Hematopoietic multipotent progenitor cell treated with erythropoietin and hydrocortisone succinate and interleukin-3 and kit ligand, for 15 days (in vitro differentiated cells): ENCODE measurements around the gene LHPP.
A peak's percentile ranks its signal among the peaks of the same experiment; 100 is the strongest.
"Not testable (repeated sequence)": the region's sequence is repeated elsewhere in the genome, so short reads cannot be mapped to it uniquely, and the experiment has no call there.

Experiments
- DNase-seq: peaks from one replicate; pipeline ENCODE4 v3.0.0-alpha.2; 2015; ENCODE audit warnings: low spot score

Gene LHPP

DNA sequence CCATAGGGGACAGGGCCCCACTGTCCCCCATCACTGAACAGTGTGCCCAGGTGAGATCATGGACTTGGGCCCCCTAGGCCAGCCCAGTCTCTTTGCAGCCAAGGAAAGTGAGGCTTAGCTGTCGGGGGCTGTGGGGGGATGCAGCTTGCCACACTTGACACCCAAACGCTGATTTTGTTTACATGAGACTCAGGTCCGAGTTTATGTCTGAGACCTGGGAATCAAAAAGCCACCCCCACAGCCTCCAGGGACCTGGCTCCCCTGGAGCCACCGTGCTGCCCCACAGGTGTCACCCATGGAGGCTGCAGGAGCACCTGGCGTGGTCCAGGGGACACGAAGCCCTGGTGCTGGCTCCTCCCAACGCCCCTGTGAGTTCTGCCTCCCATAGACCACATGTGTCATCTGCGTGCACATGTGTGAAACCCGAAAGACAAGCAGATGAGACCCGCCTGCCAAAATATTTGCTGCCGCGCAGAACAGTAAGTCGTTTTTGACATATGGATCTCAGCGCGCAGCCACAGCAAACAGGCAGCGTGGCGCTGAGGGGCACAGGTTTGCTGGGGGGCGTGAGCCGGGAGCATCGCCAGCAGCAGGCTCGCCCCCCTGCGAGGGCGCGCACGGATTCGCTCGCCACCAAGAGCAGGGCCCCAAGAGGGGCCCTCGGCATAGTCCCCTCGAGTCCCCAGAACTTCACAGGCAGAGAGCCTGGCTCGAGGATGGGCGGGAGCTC lies 112.3 kb downstream of the LHPP start:
- DNase-seq = no peak

DNA sequence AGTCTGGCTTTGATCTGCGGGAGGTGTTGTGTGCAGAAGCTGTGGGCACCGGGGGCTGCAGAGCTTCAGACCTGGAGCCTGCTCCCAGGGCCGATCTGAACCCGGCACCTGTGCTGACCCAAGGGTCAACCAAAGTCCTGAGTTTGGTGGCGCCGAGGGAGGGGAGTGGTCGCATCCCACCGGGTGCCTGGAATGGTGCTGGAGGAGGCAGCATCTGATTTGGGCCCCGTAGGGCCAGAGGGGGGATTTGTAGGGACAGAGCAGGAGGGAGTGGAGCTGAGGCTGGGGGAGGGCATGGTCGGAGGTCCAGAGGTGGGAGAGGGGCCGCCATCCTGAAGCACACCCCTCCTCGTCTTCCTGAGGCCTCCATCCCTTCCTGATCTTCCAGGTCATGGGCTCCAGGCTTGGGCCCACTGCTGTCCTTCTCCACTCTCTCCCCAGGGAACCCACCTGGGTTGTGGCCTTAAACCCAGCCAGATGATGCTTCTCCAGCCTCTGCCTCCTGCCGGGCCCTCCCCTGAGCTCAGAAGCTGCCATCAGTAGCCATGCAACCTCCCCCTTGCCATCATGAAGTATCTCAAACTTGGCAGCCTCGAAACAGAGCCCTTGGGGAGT lies 112.9 kb downstream of the LHPP start:
- no peak for DNase-seq

DNA sequence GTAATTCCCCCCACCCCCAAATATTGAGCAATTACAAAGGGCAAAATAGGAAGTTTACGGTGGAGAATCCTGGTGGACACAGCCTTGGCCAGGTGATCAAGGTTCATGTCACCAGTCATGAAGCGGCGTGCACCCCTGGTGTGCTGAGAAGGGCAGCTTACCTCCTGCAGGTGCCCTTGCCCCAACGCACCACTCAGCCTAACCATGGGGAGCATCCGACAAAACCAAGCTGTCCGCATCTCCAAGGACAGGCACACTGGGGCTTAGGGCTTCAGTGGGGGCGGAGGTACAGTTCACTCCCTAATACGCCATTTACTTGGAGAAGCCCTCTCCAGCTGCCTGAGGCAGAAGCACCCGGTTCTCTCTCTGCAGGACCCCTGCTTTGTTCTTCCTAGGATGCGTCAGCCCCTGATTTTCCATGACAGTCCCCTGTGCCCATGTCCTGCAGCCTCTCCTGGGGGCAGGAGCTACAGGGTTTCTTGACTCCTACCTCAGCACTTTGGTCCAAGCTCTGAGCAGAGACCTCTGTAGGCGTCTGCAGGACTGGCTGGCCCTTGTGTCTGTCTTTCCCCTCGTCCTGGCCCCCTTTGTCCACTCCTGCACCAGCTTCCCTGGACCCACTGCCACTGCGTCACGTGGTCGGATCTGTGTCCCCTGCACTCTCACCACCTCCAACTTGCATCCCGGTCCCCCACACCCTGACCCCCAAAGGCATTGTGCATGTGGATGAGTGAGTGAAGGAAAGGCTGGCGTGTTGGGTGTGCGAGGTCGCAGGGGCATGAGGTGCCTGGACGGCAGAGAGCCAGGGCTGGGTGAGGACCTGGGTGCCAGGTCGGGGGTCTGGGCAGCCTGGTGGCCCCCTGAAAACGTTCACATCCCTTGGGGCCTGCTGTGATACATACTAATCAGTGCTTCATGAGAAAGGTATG lies 113.7 kb downstream of the LHPP start:
- DNase-seq = no peak

DNA sequence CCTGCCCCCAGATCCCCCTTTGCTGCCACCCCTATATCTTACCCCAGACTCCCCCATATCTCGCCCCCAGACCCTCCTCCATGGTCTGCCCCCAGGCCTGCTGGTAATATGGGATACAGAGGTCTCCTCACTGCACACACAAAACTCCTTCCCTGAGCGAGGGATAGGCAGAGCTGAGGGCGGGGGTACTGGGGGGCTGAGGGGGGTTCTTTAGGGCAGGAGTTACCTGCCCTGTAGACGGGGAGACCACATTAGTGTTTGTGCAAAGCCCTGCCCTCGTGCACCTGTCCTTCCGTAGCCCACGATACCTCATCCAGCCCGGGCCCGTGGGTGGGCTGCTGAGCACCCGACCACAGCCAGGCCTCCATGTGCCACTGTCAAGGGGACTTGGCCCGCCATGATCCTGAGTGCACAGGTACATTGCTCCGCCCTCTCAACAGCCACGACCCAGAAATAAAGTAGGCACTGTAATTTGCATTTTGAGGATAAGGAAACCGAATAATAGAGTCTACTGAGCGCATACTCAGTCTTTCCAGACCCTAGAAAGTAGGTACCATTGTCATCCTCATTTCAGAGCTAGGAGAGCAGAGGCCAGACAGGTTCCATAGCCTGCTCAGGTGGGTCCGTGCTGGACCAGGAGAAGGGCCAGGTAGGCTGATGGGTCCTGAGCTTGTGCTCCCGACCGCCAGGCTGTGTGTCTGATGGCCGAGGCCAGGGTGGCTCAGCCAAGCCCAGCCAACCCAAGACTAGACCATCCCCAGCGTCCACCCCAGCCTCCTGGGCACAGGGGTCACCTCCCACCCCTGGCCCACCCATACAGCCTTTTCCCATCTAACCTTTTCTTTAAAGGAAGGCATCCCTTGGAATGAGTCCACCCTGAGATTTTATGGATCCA lies 115.2 kb downstream of the LHPP start:
- no peak for DNase-seq

DNA sequence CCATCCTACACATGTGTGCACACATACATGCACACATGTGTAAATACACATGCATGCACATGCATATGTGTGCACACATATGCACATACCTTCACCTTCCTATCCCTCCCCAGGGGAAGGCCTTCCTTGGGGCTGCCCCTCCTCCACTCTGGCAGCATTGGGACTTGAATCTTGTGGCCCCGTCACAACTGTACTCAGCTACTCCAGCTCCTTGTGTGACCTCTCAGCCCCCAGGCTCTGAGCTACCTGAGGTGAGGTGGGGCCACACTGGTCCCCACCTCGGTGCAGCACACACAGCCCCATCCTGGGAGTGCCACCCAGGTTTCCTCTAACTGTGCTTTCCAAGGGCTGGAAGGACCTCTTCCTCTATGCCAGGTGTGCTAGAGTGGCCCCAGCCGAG lies 116.0 kb downstream of the LHPP start:
- DNase-seq = no peak

DNA sequence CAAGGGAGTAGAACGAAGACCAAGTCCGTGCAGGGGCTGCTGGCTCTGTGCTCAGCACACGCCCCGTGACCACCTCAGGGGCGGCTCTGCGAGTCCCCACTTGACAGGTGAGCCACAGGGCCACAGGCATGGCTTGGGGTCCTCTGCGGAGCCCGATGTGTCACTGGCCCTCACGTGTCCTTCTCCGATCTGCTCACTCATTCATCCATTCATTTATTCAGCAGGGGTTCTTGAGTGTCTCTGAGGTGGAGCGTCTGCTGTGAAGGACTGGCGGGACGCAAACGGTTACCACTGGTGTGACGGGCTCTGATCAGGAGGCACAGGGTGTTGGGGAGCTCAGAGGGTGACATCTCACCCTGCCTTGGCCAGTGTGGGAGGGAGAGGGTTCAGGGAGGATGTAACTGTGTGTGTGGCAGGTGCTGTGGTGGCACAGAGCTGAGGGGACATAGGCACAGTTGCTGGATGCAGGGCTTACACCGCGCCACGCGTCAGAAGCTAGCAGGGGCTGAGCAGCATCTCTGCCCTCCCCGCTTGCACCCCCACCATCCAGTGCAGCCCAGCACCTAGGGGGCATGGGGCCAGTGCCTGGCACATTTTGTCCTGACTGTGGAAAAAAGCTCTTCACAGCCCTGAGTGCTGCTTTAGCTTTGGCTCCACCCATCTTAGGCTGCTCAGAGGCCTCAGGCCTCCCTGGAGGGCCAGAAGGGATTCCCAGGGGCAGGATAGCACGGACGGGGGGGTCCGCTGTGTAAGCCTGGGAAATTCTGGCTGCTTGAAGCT lies 116.8 kb downstream of the LHPP start:
- no peak for DNase-seq

DNA sequence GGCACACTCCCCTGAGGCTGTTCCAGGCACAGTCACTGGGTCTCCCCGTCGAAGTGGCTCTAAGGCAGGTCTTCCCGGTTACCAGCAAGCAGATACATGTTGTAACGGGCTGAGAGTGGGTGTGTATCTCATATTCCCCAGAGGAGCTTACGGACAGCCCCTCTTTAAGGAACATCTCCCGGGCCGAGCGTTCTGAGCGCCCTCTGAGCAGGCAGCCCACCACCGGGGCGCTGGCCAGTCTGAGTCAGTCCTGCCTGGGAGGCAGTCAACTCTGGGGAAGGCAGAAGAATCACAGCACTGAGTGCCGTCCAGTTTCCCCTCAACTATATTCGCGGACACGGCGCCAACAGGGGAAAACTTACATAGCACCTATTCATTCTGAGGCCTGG lies 117.4 kb downstream of the LHPP start:
- DNase-seq = no peak

DNA sequence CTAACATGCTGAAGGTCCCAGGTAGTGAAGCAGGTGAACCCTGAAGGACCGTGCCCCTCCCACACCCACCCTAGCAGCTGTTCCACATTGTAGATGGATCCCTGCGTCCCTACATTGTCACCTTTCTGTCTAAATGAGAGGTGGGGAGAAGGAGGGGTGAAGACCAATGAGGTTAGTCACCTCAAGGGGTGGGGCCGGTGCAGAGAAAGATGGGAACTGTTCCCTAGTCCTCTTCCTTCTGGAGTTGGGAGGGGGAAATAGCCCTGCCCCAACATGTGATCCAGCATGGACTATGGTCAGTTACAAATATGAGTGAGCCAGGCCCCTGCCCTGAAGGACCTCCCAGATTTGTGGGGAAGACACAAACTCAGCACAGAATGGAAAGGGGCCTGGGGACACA lies 124.5 kb downstream of the LHPP start:
- DNase-seq = no peak

DNA sequence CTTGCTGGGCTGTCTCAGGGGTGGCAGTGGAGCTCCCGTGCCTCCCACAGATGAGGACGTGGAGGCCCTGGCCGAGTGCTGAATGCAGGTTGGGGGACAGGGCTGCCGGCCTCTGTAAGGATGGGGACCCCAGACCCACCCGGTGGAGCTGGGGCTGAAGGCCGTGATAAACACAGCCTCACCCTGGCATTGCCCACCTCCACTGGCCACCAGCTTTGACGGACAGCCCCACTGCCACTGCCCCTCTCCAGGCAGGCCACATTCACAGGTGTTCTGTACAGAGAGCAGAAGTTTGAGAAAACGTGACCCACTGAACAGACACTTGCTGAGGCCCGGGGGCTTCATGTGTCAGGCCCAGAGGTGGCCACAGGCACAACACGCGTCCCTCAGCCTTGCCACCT lies 126.2 kb downstream of the LHPP start:
- DNase-seq = no peak

DNA sequence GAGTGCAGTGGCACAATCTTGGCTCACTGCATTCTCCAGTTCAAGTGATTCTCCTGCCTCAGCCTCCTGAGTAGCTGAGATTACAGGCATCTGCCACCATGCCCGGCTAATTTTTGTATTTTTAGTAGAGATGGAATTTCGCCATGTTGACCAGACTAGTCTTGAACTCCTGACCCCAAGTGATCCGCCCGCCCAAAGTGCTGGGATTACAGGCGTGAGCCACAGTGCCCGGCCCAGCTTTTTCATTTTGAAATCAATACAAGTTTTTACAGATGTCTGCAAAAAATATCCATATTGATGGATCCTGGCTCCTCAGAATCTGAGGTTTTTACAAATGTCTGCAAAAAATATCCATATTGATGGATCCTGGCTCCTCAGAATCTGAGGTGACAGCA lies 126.7 kb downstream of the LHPP start:
- DNase-seq = not testable (repeated sequence)

DNA sequence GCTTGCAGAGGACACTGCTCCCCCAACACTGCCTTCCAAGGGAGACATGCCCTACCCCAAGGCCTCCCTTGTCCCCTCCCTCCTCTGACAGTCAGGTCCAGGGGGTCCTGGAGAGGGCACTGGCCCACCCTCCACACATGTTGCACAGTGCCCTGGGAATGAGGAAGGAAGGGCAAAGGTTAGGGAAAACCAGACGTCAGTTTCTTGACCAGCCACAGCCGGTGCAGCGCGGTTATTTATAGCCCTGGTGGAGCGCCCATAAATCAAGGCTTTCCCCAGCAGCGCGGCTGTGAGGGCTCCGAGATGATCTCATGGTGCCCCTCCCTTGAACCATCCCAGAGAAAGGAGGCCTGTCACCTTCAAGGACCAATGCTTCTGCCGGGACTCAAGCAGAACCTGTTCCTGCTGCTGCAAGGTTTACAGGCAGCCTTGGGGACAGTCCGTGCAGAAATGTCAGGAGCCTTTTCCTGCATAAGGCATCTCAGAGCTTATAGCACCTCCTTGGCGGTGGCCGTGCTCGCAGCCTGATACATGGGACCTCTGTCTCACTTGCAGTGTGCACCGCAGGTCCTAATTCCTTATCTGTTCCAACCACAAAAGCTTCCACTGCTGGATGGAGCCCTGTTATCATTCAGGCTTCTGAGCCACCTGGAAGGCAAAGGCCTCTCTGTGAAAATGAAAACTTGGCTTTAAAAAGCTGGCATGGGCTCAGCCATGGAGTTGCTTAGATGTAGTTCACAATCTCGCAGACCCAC lies 127.3 kb downstream of the LHPP start:
- DNase-seq = peak; percentile 42

DNA sequence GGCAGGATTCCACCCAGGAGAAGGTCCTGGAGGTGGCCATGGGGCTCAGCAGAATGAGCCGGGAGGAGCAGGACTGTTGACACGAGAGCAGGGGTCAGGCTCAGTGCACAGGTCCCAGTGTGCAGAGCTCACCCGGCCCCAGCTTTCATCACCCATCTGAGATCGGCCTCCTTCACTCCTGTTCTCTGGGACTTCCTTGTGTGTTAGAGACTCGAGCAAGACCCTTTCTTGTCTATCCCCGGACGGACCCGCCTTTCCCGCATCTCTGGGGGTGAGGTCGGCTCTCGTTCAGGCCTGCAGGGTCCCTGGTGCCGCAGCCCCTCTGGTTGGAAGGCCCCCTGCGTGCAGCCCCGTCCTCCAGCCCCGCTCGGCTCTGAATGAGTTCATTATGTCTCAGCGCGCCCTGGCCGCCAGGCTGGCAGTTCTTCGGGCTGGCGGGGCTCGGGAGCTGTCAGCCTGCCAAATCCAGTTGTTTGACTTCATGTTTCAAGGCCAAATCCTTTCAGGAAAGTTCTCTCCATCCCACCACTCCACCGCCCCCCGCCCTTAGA lies 127.9 kb downstream of the LHPP start:
- no peak for DNase-seq

DNA sequence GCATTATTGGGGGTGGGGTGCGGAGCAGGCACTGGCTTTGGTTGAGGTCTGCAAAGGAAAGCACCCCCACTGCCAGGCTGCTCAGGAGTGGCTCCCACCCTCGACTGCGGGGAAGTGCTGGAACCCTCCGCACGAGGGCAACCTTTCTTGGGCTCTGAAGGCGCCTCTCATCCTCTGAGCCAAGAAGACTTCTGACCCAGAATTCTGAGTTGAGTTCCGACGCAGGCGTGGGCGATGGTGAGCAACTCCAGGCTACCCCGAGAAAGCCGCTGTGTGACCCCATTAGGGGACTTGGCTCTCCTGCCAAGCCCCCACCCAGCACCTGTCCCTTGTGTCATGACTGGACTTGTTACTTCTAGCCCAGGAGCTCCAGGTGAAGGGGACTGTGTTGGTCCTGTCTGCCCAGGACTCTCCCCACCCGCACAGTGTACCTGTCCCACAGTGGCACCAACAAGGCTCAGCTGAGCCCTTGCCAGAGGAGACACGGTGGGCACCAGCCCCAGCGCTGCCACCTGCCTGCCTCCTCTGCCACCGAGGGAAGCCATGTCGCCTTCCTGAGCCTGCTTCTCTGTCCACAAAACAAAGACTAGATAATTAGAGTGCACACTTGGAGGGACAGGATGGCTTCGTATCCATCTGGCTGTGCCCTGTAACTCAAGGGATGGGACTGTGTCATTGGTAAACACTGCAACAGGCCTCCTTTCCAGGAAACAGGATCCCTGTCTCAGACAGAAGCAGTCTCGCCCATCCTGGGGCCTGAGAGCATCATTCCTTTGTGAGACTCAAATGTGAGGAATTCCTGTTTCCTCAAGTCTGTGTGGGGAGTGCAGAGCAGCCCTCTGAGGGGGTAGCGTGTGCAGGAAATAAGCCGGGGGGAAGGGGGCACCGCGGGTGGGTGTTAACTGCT lies 128.8 kb downstream of the LHPP start:
- no peak for DNase-seq

DNA sequence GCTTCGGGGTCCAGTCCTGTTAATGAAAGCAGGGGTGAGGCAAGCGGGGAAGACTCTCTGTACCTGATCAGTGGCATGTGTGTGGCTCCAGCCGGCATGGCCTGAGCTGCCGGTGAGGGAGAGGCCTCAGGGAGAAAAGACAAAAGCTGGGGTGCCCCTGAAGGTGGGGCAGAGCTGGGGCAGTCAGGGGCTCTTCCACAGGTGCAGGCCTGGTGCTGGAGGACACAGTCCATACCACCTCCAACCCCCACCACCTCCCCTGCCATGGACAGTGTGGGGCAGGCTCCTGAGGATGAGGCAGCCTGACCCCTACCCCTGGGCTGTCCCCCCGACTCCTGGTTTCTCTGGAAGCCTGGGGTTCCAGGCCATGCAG lies 129.5 kb downstream of the LHPP start:
- DNase-seq = no peak

DNA sequence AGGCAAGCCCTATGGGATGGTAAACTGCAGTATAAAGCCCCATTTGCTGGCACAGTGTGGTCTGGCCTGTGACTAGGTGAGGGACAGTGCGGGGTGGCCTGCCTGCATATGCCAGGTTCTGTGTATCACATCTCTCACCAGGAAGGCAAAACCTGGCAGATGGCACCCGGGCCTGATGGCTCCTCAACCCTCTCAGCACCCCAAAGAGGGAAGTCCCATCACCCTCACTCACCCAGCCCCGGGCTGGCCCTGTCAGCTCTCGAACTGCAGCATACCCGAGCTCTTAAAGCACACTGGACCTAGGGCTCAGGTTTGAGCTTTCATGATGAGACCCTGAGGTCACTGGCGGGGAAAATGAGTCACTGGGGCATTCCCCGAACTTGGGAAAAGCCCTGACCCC lies 130.5 kb downstream of the LHPP start:
- no peak for DNase-seq

DNA sequence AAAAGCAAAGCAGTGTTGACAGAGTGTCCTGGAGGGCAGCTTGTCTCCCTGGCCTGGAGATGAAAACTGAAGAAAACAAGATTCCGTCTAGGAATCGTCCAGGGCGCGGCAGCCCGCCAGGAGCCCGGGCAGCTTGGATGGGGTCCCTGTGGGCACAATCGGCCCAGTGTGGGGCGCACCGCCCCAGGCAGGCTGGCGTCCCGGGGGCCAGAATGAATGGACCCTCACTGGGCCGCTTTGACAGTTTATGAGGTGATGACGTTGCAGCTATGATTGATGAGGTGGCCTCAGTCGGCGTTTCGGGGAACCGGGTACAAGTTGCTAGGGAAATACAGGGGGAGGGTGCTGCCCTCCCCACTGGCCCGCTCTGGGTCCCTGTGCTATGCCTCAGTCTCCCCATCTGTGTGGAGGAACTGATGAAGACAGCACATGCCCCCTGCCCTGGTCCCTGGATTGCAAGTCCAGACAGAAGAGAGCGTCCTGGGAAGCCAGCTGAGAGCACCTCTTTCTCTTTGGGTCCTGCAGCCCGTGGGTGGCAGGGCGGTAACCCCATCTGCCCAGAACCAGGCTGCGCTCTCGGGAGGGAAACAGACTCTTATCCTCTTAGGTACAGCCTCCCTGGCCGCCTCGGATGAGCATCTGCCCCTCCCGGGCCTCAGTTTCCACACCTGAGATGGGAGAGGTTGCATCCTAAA lies 131.3 kb downstream of the LHPP start:
- DNase-seq = no peak

DNA sequence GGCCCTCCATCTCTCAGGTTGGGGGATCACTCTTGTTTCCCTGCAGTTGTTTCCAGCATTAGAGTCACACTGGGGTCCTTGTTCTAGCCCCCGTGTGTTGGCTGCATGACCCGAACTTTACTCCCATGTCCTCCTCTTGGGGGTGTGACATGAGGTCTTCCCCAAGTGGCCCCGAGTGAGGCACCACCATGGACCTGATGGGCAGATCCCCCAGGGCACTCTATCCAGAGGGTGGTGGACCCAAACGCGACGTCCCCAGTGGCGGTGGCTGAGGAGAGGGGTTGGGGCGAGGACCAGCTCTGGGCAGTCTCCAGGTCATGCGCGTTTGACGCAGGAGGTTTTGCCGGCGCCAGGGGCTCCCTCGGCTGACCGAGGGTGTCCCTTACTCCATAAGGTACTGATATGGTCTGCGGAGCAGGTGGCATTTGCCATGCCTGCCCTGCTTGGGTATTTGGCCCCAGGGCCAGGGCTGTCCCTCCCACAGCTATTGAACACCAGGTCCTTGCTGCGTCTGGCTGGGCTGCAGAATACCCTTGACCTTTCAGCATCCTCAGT lies 131.9 kb downstream of the LHPP start:
- no peak for DNase-seq

DNA sequence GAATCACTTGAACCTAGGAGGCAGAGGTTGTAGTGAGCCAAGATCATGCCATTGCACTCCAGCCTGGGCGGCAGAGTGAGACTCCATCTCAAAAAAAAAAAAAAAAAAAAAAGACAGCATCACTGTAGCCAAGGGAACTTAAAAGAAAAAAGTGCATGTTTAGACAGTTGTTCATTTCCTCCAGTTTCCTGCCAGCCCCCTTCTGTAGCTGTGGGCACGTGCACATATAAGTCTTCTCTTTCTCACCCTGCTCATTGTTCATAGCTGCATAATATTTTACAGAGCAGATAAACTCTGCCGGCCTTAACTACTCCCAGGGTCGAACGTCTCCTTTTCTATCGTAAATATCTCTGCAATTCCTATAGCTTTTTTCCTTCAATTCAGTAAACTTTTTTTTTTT lies 132.6 kb downstream of the LHPP start:
- no peak for DNase-seq
